Keratinocyte (primary cell): ENCODE measurements around the gene PLA2G2C.

ENCODE experiments used
- EZH2 ChIP-seq: IDR thresholded peaks from one replicate; pipeline ENCODE4 v1.6.1; 2012; ENCODE audit warnings: inconsistent platforms, mild to moderate bottlenecking, low read length, moderate library complexity
- TF ChIP-seq, protein P1 (sequence below), 3 experiments: IDR thresholded peaks in 1 of 3; conservative IDR thresholded peaks in 1 of 3; optimal IDR thresholded peaks in 1 of 3; 2 replicates in 2 of 3; 3 replicates in 1 of 3; pipeline versions ENCODE3 to v1.5.1; 2011; ENCODE audit warnings: low read length in 3 of 3, mild to moderate bottlenecking in 3 of 3, moderate library complexity in 2 of 3, control low read depth in 1 of 3, inconsistent platforms in 1 of 3; ENCODE audit not compliant: insufficient read depth in 2 of 3; ENCODE audit errors: extremely low read depth in 1 of 3

DNA sequence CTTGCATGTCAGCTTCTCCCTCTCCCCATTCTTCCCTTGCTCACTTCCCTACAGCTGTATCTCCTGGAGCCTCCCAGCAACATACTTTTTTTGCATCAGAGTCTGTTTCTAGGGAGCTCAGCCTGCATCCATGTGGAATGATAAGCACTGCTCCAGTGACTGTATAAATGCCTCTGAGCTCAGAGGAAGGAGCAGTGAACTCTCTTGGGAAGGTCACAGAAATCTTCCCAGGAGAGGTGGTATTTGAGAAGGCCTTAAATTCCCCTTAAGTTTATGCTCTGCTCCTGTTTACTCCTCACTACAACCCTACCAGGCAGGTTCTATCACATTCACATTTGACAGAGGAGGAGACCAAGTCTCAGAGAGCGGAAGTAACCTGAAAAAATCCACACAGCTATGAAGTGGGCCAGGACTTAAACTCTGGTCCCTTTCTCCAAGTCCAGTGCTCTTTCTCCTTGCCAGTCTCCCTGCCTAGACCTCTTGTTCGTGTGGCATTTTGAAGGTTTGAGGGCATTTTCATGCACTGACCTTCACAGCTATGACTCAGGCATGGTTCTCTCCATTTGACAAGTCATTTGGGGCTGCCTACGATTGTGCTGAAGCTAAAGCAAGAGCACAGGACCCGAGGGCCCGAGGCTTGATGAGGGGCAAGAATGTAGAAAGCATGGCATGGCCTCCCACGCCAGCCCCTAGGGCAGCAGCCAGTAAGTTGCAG lies 6.0 kb downstream of the PLA2G2C start:
- TF ChIP-seq, protein P1, sequence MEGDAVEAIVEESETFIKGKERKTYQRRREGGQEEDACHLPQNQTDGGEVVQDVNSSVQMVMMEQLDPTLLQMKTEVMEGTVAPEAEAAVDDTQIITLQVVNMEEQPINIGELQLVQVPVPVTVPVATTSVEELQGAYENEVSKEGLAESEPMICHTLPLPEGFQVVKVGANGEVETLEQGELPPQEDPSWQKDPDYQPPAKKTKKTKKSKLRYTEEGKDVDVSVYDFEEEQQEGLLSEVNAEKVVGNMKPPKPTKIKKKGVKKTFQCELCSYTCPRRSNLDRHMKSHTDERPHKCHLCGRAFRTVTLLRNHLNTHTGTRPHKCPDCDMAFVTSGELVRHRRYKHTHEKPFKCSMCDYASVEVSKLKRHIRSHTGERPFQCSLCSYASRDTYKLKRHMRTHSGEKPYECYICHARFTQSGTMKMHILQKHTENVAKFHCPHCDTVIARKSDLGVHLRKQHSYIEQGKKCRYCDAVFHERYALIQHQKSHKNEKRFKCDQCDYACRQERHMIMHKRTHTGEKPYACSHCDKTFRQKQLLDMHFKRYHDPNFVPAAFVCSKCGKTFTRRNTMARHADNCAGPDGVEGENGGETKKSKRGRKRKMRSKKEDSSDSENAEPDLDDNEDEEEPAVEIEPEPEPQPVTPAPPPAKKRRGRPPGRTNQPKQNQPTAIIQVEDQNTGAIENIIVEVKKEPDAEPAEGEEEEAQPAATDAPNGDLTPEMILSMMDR (optimal IDR thresholded peaks at IDR 0.05 in 1 of 3, IDR thresholded peaks at IDR 0.05 in 1 of 3, conservative IDR thresholded peaks at IDR 0.05 in 1 of 3; ENCODE audit: extremely low read depth in 1 of 3, insufficient read depth in 2 of 3, low read length in 3 of 3): no peak
- TF ChIP-seq EZH2: no peak
